Caki2 (cell line): ENCODE data around the gene PTPN2. TPM values are rescaled to one million over a fixed set of nuclear protein-coding genes. Genes with fewer than 3 reads are reported as not detected.
A peak's percentile ranks its signal among the peaks of the same experiment; 100 is the strongest.

Experiments
- DNase-seq: peaks from one replicate; pipeline ENCODE4 v3.0.0-alpha.2; 2015; ENCODE audit warnings: low read depth
- in situ Hi-C: cut with HindIII; loops from 2 replicates; pipeline ENCODE4 v1.10.0; 2016; ENCODE audit warnings: low sequenced_read_pairs, low pct_unique_long_range_greater_than_20kb, mixed read lengths
- total RNA-seq: library from RNA; depleted of rRNA; stranded (reverse); fragments of >200 nt; shearing (Covaris generic); gene quantifications from 2 replicates; pipeline ENCODE4 v1.2.3, GENCODE V29; 2014; ENCODE audit warnings: low replicate concordance

PTPN2 gene
- total RNA-seq, 1 experiment from 2014 or later = 14.4 TPM

GRCh38 chr18:12841070-12841469 is 43.0 kb downstream of the PTPN2 start:
- no peak for DNase-seq
- in situ Hi-C loops = no loop called here

- in situ Hi-C loops = no loop called here
- DNase-seq = no peak
These were observed 43.7 kb downstream of the PTPN2 start for GRCh38 chr18:12840382-12840781.

- in situ Hi-C loops = no loop called here
These were observed 44.4 kb downstream of the PTPN2 start for GRCh38 chr18:12839526-12840196.

GRCh38 chr18:12839057-12839525 is 44.9 kb downstream of the PTPN2 start:
- in situ Hi-C loops = no loop called here
- no peak for DNase-seq

More at GRCh38 chr18:12839526-12840196, 44.4 kb downstream of the PTPN2 start:
- DNase-seq = no peak

- peak; percentile 25 for DNase-seq
- in situ Hi-C loops = no loop called here
These were observed 45.8 kb downstream of the PTPN2 start for GRCh38 chr18:12838178-12838634.

- DNase-seq = no peak
- in situ Hi-C loops = no loop called here
These were observed 46.3 kb downstream of the PTPN2 start for GRCh38 chr18:12837747-12838146.

GRCh38 chr18:12836551-12836950 is 47.5 kb downstream of the PTPN2 start:
- in situ Hi-C loops = no loop called here
- no peak for DNase-seq

- DNase-seq = no peak
These were observed 55.7 kb downstream of the PTPN2 start for GRCh38 chr18:12828116-12829051.

GRCh38 chr18:12827588-12827987 is 56.4 kb downstream of the PTPN2 start:
- in situ Hi-C loops = no loop called here
- DNase-seq = no peak

More at GRCh38 chr18:12828116-12829051, 55.7 kb downstream of the PTPN2 start:
- in situ Hi-C loops = no loop called here

- no peak for DNase-seq
- in situ Hi-C loops = no loop called here
These were observed 58.8 kb downstream of the PTPN2 start for GRCh38 chr18:12825230-12825629.

GRCh38 chr18:12823892-12824291 is 60.1 kb downstream of the PTPN2 start:
- in situ Hi-C loops = no loop called here
- no peak for DNase-seq

GRCh38 chr18:12821408-12821807 is 62.6 kb downstream of the PTPN2 start:
- DNase-seq = no peak
- in situ Hi-C loops = no loop called here

- in situ Hi-C loops = no loop called here
- DNase-seq = no peak
These were observed 63.5 kb downstream of the PTPN2 start for GRCh38 chr18:12820506-12820905.

GRCh38 chr18:12819841-12820240 is 64.2 kb downstream of the PTPN2 start:
- in situ Hi-C loops = no loop called here
- DNase-seq = no peak

GRCh38 chr18:12819322-12819721 is 64.7 kb downstream of the PTPN2 start:
- DNase-seq = no peak
- in situ Hi-C loops = no loop called here

- in situ Hi-C loops = no loop called here
- DNase-seq = no peak
These were observed 65.8 kb downstream of the PTPN2 start for GRCh38 chr18:12818243-12818642.

GRCh38 chr18:12816451-12816850 is 67.6 kb downstream of the PTPN2 start:
- in situ Hi-C loops = no loop called here
- DNase-seq = no peak

- peak; percentile 49 for DNase-seq
- in situ Hi-C loops = no loop called here
These were observed 72.7 kb downstream of the PTPN2 start for GRCh38 chr18:12811191-12811950.
